ENCODE data around the gene OTUD3. TPM values are rescaled to one million over a fixed set of nuclear protein-coding genes. Genes with fewer than 3 reads are reported as not detected.

OTUD3 gene
- total and polyA plus RNA-seq, 9 of the 15 experiments (the other 6 are each of a cell fraction or from before 2014, with no cell fraction given) = 2.0 to 16.6 (median 11.0) TPM

GRCh38 chr1:19878637-19878985, 3.6 kb upstream of the OTUD3 start (continued):
- TF ChIP-seq MGA (IDR thresholded peaks at IDR 0.05) (peak; percentile 60), ZKSCAN8 (CRISPR knock-in tag; IDR thresholded peaks at IDR 0.05) (0 out of 2 replicates have a peak, but pooled peaks have one; percentile 49), ILF3 (IDR thresholded peaks at IDR 0.05; ENCODE audit: borderline replicate concordance) (0 out of 2 replicates have a peak, but pooled peaks have one; percentile 26), UBTF (IDR thresholded peaks at IDR 0.05; ENCODE audit: borderline replicate concordance in 1 of 2, low read depth in 2 of 2, low read length in 2 of 2) (no peak), ZNF740 (CRISPR knock-in tag; IDR thresholded peaks at IDR 0.05) (no peak), ZNF740 (tag; IDR thresholded peaks at IDR 0.05) (peak in 1 of 2 experiments; percentile 48; a peak in 1 of 4 replicates), POLR2AphosphoS5 (IDR thresholded peaks at IDR 0.05; ENCODE audit: control insufficient read depth, insufficient read depth, low read depth, low read length) (peak; percentile 36; the same call in 1 of the 2 replicates), DACH1 (IDR thresholded peaks at IDR 0.05; ENCODE audit: partially characterized antibody) (no peak), SUPT5H (IDR thresholded peaks at IDR 0.05) (peak; percentile 51), NCOR1 (IDR thresholded peaks at IDR 0.05) (peak; percentile 29; the same call in 1 of the 2 replicates), TOE1 (IDR thresholded peaks at IDR 0.05; ENCODE audit: borderline replicate concordance) (peak; percentile 49; the same call in 1 of the 2 replicates), TOE1 (CRISPR knock-in tag; IDR thresholded peaks at IDR 0.05; ENCODE audit: borderline replicate concordance, low read depth) (no peak)
